ENCODE data around the gene LIN9.

The LIN9 gene

DNA sequence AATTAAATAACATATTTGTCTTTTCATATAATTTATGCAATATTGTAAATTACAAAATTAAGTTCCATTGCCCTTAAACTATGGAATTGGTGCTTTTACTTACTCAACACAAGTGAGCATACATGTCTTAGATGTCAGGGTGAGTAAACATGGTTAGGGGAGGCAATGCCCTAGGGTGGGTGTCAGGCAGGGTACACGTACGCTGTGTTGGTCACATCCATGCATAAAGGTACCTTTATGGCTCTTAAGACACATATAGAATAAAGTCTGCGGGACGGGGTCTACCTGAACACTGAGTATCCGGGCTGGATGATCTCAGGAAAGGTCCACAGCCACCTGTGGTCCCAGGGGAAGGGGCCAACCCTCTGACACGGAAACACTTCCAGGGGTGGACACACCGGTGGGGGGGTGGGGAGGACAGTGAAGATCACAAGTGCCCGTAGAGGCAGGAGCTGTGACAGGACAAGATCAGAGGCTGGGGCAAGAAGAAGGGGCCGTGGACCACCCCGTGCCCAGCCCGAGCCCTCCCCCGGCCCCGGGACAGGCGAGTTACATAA is 720 bp downstream of the LIN9 start:
- TF ChIP-seq, protein P1, sequence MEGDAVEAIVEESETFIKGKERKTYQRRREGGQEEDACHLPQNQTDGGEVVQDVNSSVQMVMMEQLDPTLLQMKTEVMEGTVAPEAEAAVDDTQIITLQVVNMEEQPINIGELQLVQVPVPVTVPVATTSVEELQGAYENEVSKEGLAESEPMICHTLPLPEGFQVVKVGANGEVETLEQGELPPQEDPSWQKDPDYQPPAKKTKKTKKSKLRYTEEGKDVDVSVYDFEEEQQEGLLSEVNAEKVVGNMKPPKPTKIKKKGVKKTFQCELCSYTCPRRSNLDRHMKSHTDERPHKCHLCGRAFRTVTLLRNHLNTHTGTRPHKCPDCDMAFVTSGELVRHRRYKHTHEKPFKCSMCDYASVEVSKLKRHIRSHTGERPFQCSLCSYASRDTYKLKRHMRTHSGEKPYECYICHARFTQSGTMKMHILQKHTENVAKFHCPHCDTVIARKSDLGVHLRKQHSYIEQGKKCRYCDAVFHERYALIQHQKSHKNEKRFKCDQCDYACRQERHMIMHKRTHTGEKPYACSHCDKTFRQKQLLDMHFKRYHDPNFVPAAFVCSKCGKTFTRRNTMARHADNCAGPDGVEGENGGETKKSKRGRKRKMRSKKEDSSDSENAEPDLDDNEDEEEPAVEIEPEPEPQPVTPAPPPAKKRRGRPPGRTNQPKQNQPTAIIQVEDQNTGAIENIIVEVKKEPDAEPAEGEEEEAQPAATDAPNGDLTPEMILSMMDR (IDR thresholded peaks at IDR 0.05) = no peak
- DNase-seq = no peak
- Mint-ChIP-seq H3K9me3 (no peaks in the 10 kb centered on the region), H3K27ac (peak overlapping the region; percentile 83), H3K4me3 (peak overlapping the region; percentile 94), H3K27me3 (ENCODE audit: low read depth, poor library complexity) (peaks cover 3% of the 10 kb centered on the region), H3K36me3 (ENCODE audit: low read depth) (peaks cover 7% of the 10 kb centered on the region), H3K4me1 (peaks cover 42% of the 10 kb centered on the region)

DNA sequence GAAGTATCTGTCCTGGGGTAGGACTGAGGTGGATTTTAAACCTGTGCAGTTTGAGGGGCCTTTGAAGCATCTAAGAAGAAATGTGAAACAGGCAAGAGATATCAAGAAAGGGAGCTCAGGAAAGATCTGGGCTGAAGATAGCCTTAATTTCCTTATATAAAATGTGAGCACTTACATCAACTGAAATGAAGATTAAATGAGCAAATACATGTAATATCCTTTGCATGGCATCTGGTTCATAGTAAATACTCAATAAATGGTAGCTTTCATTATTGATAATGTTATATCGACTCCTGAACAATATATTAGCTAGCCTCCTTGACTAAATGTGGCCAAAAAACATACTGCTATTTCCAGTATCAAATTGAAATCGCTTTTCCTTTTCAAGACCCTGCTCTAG is 2.5 kb downstream of the LIN9 start:
- Mint-ChIP-seq H3K4me3 (no peak overlapping the region), H3K36me3 (ENCODE audit: low read depth) (peaks cover 23% of the 10 kb centered on the region), H3K27ac (peak overlapping the region; percentile 52), H3K4me1 (peaks cover 49% of the 10 kb centered on the region), H3K27me3 (ENCODE audit: low read depth, poor library complexity) (peaks cover 3% of the 10 kb centered on the region), H3K9me3 (no peaks in the 10 kb centered on the region)
- TF ChIP-seq, protein P1 (IDR thresholded peaks at IDR 0.05) = no peak
- DNase-seq = no peak

DNA sequence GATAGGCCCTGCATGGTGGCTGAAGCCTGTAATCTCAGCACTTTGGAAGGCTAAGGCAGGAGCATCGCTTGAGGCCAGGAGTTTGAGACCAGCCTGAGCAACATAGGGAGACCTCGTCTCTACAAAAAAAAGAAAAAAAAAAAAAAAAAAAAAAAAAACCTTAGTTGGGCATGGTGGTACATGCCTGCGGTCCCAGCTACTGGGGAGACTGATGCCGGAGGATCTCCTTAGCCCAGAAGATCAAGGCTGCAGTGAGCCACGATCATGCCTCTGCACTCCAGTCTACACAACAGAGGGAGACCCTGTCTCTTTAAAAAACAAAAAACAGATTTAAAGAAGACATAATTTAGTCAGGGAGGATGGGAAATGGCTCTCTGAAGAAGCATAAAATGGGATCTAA is 3.8 kb downstream of the LIN9 start:
- H3K4me1 Mint-ChIP-seq = peaks cover 43% of the 10 kb centered on the region
- no peak for DNase-seq
- peaks cover 28% of the 10 kb centered on the region for H3K36me3 Mint-ChIP-seq (ENCODE audit: low read depth)
- TF ChIP-seq, protein P1 (IDR thresholded peaks at IDR 0.05) = no peak
- peak overlapping the region; percentile 89 for H3K27ac Mint-ChIP-seq
- H3K9me3 Mint-ChIP-seq = no peaks in the 10 kb centered on the region
- H3K4me3 Mint-ChIP-seq = no peak overlapping the region
- H3K27me3 Mint-ChIP-seq (ENCODE audit: low read depth, poor library complexity) = peaks cover 3% of the 10 kb centered on the region

DNA sequence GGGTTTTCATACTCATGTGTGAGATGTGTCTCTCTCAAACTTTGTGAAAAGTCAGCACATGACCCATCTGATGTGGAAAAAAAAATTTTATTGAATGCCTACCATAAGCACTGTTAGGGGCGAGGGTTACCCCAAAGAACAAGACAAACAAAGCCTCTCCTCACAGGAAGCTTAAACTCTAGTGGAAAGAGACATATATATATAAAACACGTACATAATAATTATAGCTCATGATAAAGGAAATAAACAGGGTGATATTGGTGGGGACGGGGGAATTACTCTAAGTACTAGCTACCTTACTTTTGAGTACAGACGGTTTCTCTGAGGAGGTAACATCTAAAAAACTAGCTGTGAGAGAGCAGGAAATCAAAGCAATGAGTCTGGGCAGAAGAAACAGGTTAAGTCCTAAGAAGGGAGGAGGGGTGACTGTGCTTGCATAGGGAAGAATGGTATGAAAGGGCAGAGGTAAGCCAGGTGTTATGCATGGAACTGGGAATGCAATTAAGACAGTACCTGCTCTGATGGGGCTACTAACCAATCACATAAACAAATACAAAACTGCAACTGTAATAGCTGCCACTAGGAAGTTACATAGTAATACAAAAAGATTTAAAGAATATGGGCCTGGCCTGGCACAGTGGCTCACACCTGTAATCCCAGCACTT is 4.5 kb downstream of the LIN9 start:
- H3K4me1 Mint-ChIP-seq = peaks cover 35% of the 10 kb centered on the region
- peaks cover 29% of the 10 kb centered on the region for H3K36me3 Mint-ChIP-seq (ENCODE audit: low read depth)
- no peak overlapping the region for H3K4me3 Mint-ChIP-seq
- no peaks in the 10 kb centered on the region for H3K27me3 Mint-ChIP-seq (ENCODE audit: low read depth, poor library complexity)
- TF ChIP-seq, protein P1 (IDR thresholded peaks at IDR 0.05) = no peak
- H3K9me3 Mint-ChIP-seq = no peaks in the 10 kb centered on the region
- peak overlapping the region; percentile 18 for H3K27ac Mint-ChIP-seq
- no peak for DNase-seq

DNA sequence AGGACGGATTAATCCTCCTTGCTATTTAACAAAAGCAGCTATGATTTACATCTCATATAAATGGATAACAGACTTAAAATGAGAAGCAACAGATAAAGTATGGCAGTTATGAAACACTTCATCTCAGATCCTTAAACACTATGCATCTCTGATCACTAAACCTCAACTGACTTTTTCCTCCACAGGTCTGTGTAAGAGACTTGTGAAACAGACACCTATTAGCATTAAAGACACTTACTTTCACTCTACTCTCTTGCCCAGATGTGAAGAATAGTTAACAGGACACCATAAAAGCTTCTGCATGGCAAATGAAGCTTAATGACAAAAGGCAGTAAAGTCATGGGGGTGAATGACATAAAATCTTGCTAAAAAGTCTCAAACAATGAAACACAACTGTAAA is 6.2 kb downstream of the LIN9 start:
- Mint-ChIP-seq H3K27me3 (ENCODE audit: low read depth, poor library complexity) (no peaks in the 10 kb centered on the region), H3K4me3 (no peak overlapping the region), H3K4me1 (peaks cover 29% of the 10 kb centered on the region), H3K36me3 (ENCODE audit: low read depth) (peaks cover 46% of the 10 kb centered on the region), H3K27ac (no peak overlapping the region), H3K9me3 (no peaks in the 10 kb centered on the region)
- DNase-seq = no peak
- TF ChIP-seq, protein P1 (IDR thresholded peaks at IDR 0.05) = no peak

DNA sequence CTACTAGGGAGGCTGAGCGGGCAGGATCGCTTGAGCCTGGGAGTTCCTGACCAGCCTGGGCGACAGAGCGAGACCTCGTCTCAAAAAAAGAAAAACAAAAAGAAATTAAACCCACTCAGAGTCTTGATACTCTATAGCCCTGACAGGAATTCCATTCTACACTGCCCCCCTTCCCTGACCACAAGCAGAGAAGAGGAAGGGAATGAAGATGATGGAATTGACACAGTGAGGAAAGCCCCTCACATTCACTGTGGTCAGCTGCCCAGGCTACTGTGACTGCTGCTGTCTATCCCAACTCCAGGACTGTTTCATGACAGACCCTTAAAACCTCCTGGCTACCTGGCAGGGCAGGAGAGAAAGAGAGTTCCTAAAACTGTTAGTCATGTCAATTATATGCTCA is 12.1 kb downstream of the LIN9 start:
- H3K4me1 Mint-ChIP-seq = peaks cover 7% of the 10 kb centered on the region
- TF ChIP-seq, protein P1 (IDR thresholded peaks at IDR 0.05) = no peak
- H3K9me3 Mint-ChIP-seq = no peaks in the 10 kb centered on the region
- peaks cover 64% of the 10 kb centered on the region for H3K36me3 Mint-ChIP-seq (ENCODE audit: low read depth)
- H3K27ac Mint-ChIP-seq = no peak overlapping the region
- no peaks in the 10 kb centered on the region for H3K27me3 Mint-ChIP-seq (ENCODE audit: low read depth, poor library complexity)
- H3K4me3 Mint-ChIP-seq = no peak overlapping the region
- DNase-seq = no peak

Measured in nephron progenitor cell (in vitro differentiated cells).